Skeletal muscle cell (primary cell): ENCODE results near the gene KLK11.

Source experiments
- DNase-seq: peaks from one replicate; pipeline ENCODE4 v3.0.0-alpha.2; 2010; ENCODE audit warnings: low read depth
- H3K4me3 ChIP-seq: 2 replicates; pipeline ENCODE4 v1.5.1; 2011; ENCODE audit warnings: low read depth, mild to moderate bottlenecking, control low read depth, low read length, moderate library complexity

KLK11 gene

GRCh38 chr19:50980208-50980607 lies 46.2 kb downstream of the KLK11 start:
- no peak overlapping the region for H3K4me3 ChIP-seq
- no peak for DNase-seq

- no peak for DNase-seq
- H3K4me3 ChIP-seq = no peak overlapping the region
Observed at GRCh38 chr19:50979758-50980157, 46.7 kb downstream of the KLK11 start.

- no peak overlapping the region for H3K4me3 ChIP-seq
- no peak for DNase-seq
Observed at GRCh38 chr19:50978772-50979390, 47.5 kb downstream of the KLK11 start.

GRCh38 chr19:50977626-50978025 lies 48.8 kb downstream of the KLK11 start:
- DNase-seq = no peak
- no peak overlapping the region for H3K4me3 ChIP-seq

GRCh38 chr19:50975766-50976165 lies 50.6 kb downstream of the KLK11 start:
- no peak overlapping the region for H3K4me3 ChIP-seq
- DNase-seq = no peak

DNA sequence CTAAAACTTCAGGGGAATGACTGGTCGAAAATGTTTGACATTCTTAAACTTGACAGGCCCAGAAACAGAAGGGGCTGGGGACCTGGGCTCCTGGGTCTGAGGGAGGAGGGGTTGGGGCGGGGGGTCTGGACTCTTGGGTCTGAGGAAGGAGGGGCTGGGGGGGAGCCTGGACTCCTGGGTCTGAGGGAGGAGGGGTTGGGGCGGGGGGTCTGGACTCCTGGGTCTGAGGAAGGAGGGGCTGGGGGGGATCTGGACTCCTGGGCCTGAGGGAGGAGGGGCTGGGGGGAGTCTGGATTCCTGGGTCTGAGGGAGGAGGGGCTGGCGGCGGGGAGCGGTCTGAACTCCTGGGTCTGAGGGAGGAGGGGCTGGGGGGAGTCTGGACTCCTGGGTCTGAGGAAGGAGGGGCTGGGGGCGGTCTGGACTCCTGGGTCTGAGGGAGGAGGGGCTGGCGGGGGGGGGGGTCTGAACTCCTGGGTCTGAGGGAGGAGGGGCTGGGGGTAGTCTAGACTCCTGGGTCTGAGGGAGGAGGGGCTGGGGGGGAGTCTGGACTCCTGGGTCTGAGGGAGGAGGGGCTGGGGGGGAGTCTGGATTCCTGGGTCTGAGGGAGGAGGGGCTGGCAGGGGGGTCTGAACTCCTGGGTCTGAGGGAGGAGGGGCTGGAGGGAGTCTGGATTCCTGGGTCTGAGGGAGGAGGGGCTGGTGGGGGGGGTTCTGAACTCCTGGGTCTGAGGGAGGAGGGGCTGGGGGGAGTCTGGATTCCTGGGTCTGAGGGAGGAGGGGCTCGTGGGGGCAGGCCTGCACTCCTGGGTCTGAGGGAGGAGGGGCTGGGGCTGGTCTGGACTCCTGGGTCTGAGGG lies 51.5 kb downstream of the KLK11 start:
- DNase-seq = no peak
- no peak overlapping the region for H3K4me3 ChIP-seq

GRCh38 chr19:50972795-50973376 lies 53.5 kb downstream of the KLK11 start:
- no peak overlapping the region for H3K4me3 ChIP-seq
- DNase-seq = no peak
